Hepatocyte (in vitro differentiated cells): Measurements from ENCODE around the gene RABL3. TPM values are rescaled to one million over a fixed set of nuclear protein-coding genes. Genes with fewer than 3 reads are reported as not detected.

Experiments
- DNase-seq: peaks from one replicate; pipeline ENCODE4 v3.0.0-alpha.2; 2016; ENCODE audit warnings: low spot score
- H2AFZ ChIP-seq: fragments of 200-600 bp; sonication (generic); 2 replicates; pipeline ENCODE4 v1.6.0; 2016; ENCODE audit warnings: antibody characterized with exemption, mild to moderate bottlenecking
- H3K27ac ChIP-seq: fragments of 200-600 bp; sonication (generic); 2 replicates; pipeline ENCODE4 v1.5.1; 2016; ENCODE audit warnings: mild to moderate bottlenecking
- H3K27me3 ChIP-seq: fragments of 200-600 bp; sonication (generic); 2 replicates; pipeline ENCODE4 v1.6.1; 2016
- H3K36me3 ChIP-seq: fragments of 200-600 bp; sonication (generic); replicated peaks from 2 replicates; pipeline ENCODE4 v1.5.1; 2016; ENCODE audit warnings: low read depth; ENCODE audit not compliant: insufficient read depth
- H3K4me1 ChIP-seq: fragments of 200-600 bp; sonication (generic); 2 replicates; pipeline ENCODE4 v1.5.1; 2016; ENCODE audit warnings: mild to moderate bottlenecking, moderate library complexity; ENCODE audit not compliant: insufficient read depth
- H3K4me2 ChIP-seq: fragments of 200-600 bp; sonication (generic); 2 replicates; pipeline ENCODE4 v1.6.0; 2016
- H3K4me3 ChIP-seq: fragments of 200-600 bp; sonication (generic); 2 replicates; pipeline ENCODE4 v1.5.1; 2016; ENCODE audit warnings: mild to moderate bottlenecking
- H3K79me2 ChIP-seq: fragments of 200-600 bp; sonication (generic); 2 replicates; pipeline ENCODE4 v1.6.0; 2017; ENCODE audit warnings: mild to moderate bottlenecking
- H3K9me2 ChIP-seq: fragments of 200-600 bp; sonication (generic); replicated peaks from 2 replicates; pipeline ENCODE4 v1.6.0; 2017; ENCODE audit warnings: mild to moderate bottlenecking; ENCODE audit not compliant: insufficient read depth
- H3K9me3 ChIP-seq: fragments of 200-600 bp; sonication (generic); 2 replicates; pipeline ENCODE4 v1.5.1; 2016; ENCODE audit warnings: low read depth, mild to moderate bottlenecking
- H4K20me1 ChIP-seq: fragments of 200-600 bp; sonication (generic); 2 replicates; pipeline ENCODE4 v1.6.0; 2016; ENCODE audit warnings: mild to moderate bottlenecking; ENCODE audit not compliant: insufficient read depth, poor library complexity, severe bottlenecking
- EZH2 ChIP-seq: fragments of 200-600 bp; sonication (generic); IDR thresholded peaks from 2 replicates; pipeline ENCODE4 v1.6.1; 2016; ENCODE audit warnings: antibody characterized with exemption, mild to moderate bottlenecking, borderline replicate concordance
- EZH2phosphoT487 ChIP-seq: fragments of 200-600 bp; sonication (generic); IDR thresholded peaks from one replicate; pipeline ENCODE4 v1.6.1; 2018; ENCODE audit warnings: antibody characterized with exemption, mild to moderate bottlenecking, low read depth, moderate library complexity; ENCODE audit not compliant: unreplicated experiment, severe bottlenecking
- WGBS: methylation state at CpG from one replicate; pipeline ENCODE4 v1.1.6; 2016; ENCODE audit warnings: low lambda C conversion rate; ENCODE audit errors: missing lambda C conversion rate; 5-methylcytosine and 5-hydroxymethylcytosine counted together
- polyA plus RNA-seq: library from polyadenylated mRNA; unstranded; fragments of >200 nt; fragmentation: Nextera tagmentation; extraction: Ambion mirVana; gene quantifications from 2 replicates; pipeline ENCODE4 v1.2.1, GENCODE V29; 2016
- total RNA-seq: library from RNA; depleted of rRNA; stranded (reverse); fragments of >200 nt; gene quantifications from 2 replicates; pipeline ENCODE4 v1.2.3, GENCODE V29; 2014
- TF ChIP-seq, protein P1 (sequence below): fragments of 200-600 bp; sonication (generic); IDR thresholded peaks from 2 replicates; pipeline ENCODE4 v1.5.1; 2016; ENCODE audit warnings: antibody characterized with exemption, mild to moderate bottlenecking; ENCODE audit not compliant: poor library complexity

The RABL3 gene
- total and polyA plus RNA-seq, 2 experiments from 2014 or later: 12.7 to 23.7 TPM

DNA sequence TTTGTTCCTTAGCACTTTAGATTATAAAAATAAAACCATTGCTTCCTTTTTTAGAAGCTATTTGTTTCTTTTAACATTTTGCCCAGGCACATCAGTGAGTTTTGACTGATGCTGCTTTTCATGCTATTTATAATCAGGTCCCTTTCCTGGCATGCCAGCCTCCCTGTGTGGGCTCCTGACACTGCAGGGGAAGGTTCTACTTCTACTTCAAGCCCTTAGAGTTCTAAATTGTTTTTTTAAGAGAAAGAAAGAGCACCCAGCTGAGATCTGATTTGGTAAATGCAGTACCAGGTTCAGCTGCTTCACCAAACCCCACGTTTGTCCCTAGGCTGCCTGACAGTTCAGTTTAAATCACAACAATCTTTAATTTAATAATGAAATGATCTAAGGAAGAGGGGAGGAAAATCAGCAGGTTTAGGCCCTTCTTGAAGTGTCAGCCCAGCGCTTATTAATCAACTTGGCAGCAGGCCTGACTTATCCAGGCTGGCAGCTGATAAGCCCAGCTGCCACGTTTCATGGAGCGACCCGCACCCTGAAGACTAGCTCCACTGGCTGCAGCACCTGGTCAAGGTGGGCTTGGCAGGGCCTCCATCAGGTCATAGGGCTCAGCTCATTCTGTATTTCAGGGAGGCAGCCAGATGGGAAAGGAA, 89.3 kb downstream of the RABL3 start:
- Histone ChIP-seq H4K20me1 (no peaks in the 10 kb centered on the region), H3K36me3 (no peaks in the 10 kb centered on the region), H3K4me2 (no peak overlapping the region), H3K4me3 (no peak overlapping the region), H3K27ac (no peak overlapping the region), H3K9me3 (no peaks in the 10 kb centered on the region), H2AFZ (no peak overlapping the region), H3K79me2 (no peaks in the 10 kb centered on the region), H3K9me2 (no peaks in the 10 kb centered on the region), H3K4me1 (no peaks in the 10 kb centered on the region), H3K27me3 (no peaks in the 10 kb centered on the region)
- DNase-seq: no peak
- TF ChIP-seq, protein P1, sequence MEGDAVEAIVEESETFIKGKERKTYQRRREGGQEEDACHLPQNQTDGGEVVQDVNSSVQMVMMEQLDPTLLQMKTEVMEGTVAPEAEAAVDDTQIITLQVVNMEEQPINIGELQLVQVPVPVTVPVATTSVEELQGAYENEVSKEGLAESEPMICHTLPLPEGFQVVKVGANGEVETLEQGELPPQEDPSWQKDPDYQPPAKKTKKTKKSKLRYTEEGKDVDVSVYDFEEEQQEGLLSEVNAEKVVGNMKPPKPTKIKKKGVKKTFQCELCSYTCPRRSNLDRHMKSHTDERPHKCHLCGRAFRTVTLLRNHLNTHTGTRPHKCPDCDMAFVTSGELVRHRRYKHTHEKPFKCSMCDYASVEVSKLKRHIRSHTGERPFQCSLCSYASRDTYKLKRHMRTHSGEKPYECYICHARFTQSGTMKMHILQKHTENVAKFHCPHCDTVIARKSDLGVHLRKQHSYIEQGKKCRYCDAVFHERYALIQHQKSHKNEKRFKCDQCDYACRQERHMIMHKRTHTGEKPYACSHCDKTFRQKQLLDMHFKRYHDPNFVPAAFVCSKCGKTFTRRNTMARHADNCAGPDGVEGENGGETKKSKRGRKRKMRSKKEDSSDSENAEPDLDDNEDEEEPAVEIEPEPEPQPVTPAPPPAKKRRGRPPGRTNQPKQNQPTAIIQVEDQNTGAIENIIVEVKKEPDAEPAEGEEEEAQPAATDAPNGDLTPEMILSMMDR: no peak
- TF ChIP-seq EZH2phosphoT487: no peak
- WGBS: 82% methylated on average over 5 of the region's 5 CpGs

DNA sequence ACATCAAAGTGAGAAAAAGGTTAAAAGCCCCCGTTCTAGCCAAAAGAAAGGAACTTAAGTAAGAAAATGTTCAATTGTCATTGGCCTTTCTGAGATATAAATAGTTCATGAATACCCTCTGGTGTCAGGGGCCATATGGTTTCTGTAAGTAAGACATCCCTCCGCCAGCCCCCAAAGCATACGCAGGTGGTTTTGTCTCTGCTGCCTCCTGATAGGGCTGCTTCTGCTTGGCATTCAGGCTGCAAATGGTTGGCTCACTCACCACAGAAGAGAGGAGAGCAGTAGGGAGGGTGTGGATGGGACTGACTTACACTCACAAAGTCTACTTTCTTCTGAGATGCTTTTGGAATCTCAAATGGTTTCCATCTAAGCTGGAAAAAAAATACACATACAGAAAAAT, 90.0 kb downstream of the RABL3 start:
- Histone ChIP-seq H3K27me3 (no peaks in the 10 kb centered on the region), H3K79me2 (no peaks in the 10 kb centered on the region), H3K4me1 (no peaks in the 10 kb centered on the region), H3K9me2 (no peaks in the 10 kb centered on the region), H3K36me3 (no peaks in the 10 kb centered on the region), H4K20me1 (no peaks in the 10 kb centered on the region), H3K4me3 (no peak overlapping the region), H2AFZ (no peak overlapping the region), H3K27ac (no peak overlapping the region), H3K4me2 (no peak overlapping the region), H3K9me3 (no peaks in the 10 kb centered on the region)
- no peak for TF ChIP-seq EZH2
- TF ChIP-seq, protein P1: no peak
- no peak for TF ChIP-seq EZH2phosphoT487
- 74% methylated on average over 3 of the region's 3 CpGs for whole genome bisulfite sequencing
- DNase-seq: no peak

DNA sequence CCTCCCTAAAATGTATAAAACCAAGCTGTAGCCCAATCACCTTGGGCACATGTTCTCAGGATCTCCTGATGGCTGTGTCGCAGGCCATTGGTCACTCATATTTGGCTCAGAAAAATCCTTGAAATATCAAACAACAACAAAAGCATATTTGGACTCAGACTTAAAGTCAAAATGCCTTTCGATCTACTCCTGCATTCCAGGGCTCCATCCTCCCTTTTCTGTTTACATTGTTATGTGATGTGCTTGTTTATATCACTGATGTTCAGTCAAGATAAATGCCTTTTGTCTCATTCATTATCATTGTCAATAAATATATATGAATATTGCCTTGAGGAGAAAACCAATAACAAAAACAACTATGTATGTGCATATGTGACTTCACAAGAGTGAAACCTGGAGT, 92.0 kb downstream of the RABL3 start:
- TF ChIP-seq, protein P1: no peak
- no peak for TF ChIP-seq EZH2
- TF ChIP-seq EZH2phosphoT487: no peak
- Histone ChIP-seq H3K4me1 (no peaks in the 10 kb centered on the region), H2AFZ (no peak overlapping the region), H4K20me1 (no peaks in the 10 kb centered on the region), H3K36me3 (no peaks in the 10 kb centered on the region), H3K9me2 (no peaks in the 10 kb centered on the region), H3K4me3 (no peak overlapping the region), H3K4me2 (no peak overlapping the region), H3K27ac (peak overlapping the region; percentile 75), H3K27me3 (no peaks in the 10 kb centered on the region), H3K9me3 (no peaks in the 10 kb centered on the region), H3K79me2 (no peaks in the 10 kb centered on the region)
- no peak for DNase-seq
- WGBS: 98% methylated on average over 2 of the region's 2 CpGs

GRCh38 chr3:120649830-120650233, 92.5 kb downstream of the RABL3 start:
- Histone ChIP-seq H3K27ac (peak overlapping the region; percentile 75), H3K4me2 (no peak overlapping the region), H3K4me1 (no peaks in the 10 kb centered on the region), H4K20me1 (no peaks in the 10 kb centered on the region), H3K36me3 (no peaks in the 10 kb centered on the region), H3K79me2 (no peaks in the 10 kb centered on the region), H3K27me3 (no peaks in the 10 kb centered on the region), H3K9me3 (no peaks in the 10 kb centered on the region), H3K9me2 (no peaks in the 10 kb centered on the region), H3K4me3 (no peak overlapping the region), H2AFZ (no peak overlapping the region)
- peak; percentile 9 for DNase-seq
- WGBS: 76% methylated on average over 3 of the region's 3 CpGs
- TF ChIP-seq, protein P1: no peak
- TF ChIP-seq EZH2 (no peak), EZH2phosphoT487 (no peak)
